GM19238 (cell line): ENCODE data around the gene CNOT11.
"Not testable (repeated sequence)": the region's sequence is repeated elsewhere in the genome, so short reads cannot be mapped to it uniquely, and the experiment has no call there.

ENCODE experiments used
- DNase-seq: peaks from one replicate; pipeline ENCODE4 v3.0.0; 2011; ENCODE audit warnings: low spot score; ENCODE audit not compliant: insufficient read length

Gene CNOT11

DNA sequence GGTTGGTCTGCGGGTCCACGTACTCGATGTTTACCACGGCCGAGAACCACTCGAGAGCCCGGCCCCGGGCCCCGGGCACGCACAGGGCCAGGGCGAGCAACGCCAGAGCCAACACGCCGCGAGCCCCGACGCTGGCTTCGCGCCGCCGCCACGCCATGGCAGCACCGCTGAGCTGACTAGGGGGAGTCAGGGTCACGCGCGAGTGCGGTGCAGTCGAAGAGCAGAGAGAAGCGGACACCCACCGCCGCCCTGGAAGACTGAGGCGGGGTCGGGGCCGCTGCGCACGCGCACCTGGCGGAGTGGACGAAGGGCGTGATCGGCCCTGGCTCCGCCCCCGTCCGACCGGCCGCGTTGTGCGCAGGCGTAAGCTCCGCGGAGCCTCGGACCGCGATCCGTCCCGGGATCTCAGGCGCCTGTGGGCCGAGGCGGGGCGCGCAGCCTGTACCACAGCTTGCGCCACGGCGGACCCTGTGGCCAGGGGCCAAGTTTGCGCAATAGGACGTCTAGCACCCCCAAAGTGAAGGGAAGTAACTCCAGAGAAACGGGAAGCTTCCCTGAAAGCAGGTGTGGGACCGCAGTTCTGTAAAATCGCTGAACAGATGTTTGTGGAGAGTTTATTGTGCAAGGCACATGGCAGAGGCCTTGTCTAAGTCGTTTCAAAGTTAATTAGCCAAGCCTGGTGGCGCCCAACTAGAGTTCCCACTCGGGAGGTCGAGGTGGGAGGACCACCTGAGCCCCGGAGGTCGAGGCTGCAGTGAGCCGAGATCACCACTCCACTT lies 55.9 kb downstream of the CNOT11 start, which contains the start of gene RNF149:
Gene RNF149 (minus strand): TSS at position 270 of the 779 bp plus-strand sequence. CDS start 113 bp downstream, at position 157.
- peak; percentile 89 for DNase-seq

DNA sequence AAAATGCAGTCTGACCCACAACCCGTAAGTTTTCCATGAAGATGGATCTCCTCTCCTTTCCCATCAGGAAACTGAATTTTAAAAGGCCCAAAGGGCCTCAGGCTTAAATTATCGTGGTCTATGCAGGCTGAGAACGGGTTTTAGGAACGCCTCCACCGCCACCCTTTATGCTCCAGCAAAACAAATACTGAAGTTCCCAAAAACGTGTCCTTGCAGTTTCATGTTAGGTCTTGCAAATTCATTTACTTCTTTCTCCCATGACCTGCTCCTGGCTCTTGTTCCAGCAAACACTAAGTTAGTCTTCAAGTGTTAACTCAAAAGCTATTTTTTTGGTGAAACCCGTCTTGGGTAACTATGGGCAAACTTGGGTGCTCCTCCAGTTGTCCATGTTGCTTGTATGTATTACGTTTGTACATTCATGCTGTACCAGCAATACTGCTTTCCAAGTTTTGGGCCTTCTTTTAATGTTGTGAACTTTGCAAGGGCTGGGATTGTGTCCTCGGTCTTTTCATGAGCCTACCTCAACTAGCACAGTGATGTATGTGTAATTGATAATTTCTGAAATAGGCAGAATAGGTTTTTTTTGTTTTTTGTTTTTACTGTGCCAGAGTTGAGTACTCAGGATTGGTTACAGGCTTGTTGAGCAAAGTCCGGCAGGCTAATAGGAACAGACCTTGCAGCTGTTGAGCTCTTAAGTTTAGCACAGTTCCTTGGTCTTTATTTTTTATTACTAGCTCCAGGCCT lies 57.6 kb downstream of the CNOT11 start:
- DNase-seq = no peak

DNA sequence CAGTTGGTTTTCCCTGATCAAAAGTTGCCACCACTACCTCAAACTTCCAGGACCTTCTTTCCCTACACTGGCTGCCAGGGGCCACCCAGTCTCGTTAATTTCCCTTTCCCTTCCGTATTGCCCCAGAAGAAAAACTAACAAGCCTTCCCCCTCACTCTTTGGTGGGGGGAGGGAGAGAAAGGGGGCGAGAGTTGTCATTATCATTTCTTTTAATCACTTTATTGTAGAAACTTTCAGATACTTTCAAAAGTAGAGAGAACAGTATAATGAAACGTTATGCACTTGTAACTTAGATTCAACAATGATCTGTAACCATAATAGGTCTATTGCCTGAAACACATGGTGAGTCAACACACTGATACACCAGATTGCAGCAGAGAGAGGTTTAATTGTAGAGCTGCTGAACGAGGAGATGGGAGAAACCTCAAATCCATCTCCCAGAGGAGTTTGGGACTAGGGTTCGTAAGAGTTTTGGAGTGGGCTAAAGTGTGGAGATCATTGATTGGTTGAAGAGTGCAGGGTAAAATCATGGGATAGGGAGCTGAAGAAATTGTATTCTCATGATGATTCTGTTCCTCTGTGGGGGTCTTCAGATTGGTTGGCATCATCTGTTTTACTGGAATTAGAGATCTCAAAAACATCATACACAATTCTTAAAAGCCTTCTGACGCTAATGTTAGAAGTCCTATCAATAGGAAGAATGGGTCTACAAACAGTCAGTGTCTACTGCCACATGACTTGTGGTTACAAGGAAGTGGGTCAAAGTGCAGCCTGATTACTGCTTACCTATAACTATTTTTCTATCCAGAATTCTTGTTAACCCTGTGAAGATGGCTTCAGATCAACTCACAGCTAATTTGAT lies 58.4 kb downstream of the CNOT11 start:
- no peak for DNase-seq

DNA sequence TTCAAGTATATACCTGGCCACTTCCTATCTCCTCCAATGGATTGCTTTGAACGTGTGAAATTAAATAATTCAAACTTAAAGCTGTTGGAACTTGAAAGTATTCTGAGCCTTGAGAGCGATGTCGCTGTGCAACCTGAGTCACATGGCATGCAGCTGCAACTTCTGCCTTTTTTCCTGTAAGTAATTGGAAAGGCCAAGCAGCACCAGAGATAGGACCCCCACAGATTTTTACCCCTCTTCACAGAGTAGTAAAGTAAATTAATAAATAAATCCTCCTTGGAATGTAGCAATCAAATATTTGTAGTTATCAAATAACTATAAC lies 59.0 kb downstream of the CNOT11 start:
- no peak for DNase-seq

DNA sequence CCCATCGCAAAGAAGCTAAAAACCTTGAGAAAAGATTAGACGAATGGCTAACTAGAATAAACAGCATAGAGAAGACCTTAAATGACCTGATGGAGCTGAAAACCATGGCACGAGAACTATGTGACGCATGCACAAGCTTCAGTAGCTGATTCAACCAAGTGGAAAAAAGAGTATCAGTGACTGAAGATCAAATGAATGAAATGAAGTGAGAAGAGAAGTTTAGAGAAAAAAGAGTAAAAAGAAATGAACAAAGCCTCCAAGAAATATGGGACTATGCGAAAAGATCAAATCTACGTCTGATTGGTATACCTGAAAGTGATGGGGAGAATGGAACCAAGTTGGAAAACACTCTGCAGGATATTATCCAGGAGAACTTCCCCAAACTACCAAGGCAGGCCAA lies 63.9 kb downstream of the CNOT11 start:
- not testable (repeated sequence) for DNase-seq
